GM23338 (cell line): ENCODE measurements around the gene PSG6.
"Not testable (repeated sequence)": the region's sequence is repeated elsewhere in the genome, so short reads cannot be mapped to it uniquely, and the experiment has no call there.

Experiments
- CREB1 ChIP-seq: fragments of 250-450 bp; sonication (Bioruptor Pico); IDR thresholded peaks from 2 replicates; pipeline ENCODE4 v1.5.0; 2020; ENCODE audit warnings: low read depth, mild to moderate bottlenecking, moderate library complexity
- CTCF ChIP-seq, 2 experiments: fragments of 200-600 bp in 1 of 2; sonication (generic) in 1 of 2; conservative IDR thresholded peaks; 2 replicates each; pipeline versions ENCODE4 v1.5.1 to v1.6.1; 2016 to 2017; ENCODE audit warnings: antibody characterized with exemption in 2 of 2, low read depth in 2 of 2, mild to moderate bottlenecking in 2 of 2, moderate library complexity in 1 of 2
- POLR2AphosphoS5 ChIP-seq: IDR thresholded peaks from 2 replicates; pipeline ENCODE4 v1.6.1; 2016; ENCODE audit warnings: antibody characterized with exemption, low read depth
- STAT1 ChIP-seq: IDR thresholded peaks from one replicate; pipeline ENCODE4 v1.6.1; 2016; ENCODE audit warnings: antibody characterized with exemption; ENCODE audit not compliant: unreplicated experiment

- not testable (repeated sequence) for TF ChIP-seq CTCF (conservative IDR thresholded peaks at IDR 0.05; ENCODE audit: low read depth in 2 of 2); STAT1; POLR2AphosphoS5; CREB1
These were observed 20.0 kb downstream of the PSG6 start for GRCh38 chr19:42897729-42898128.
